Caco-2 (cell line): ENCODE data around the gene ATPAF2. TPM values are rescaled to one million over a fixed set of nuclear protein-coding genes. Genes with fewer than 3 reads are reported as not detected.

ENCODE experiments used
- BruUV-seq: library from RNA; stranded (reverse); fragments of 400-500 nt; replicated peaks from 2 replicates; lab custom pipeline; 2021; lab: Mats Ljungman, UMichigan
- CTCF ChIA-PET: fragments of 300-600 bp; sonication (Branson Sonifier 250); formaldehyde crosslinking; loops from one replicate; lab custom pipeline; 2022; ENCODE audit warnings: antibody characterized with exemption; lab: Charles Lee
- POLR2A ChIA-PET: fragments of 300-600 bp; sonication (Branson Sonifier 250); formaldehyde crosslinking; loops from one replicate; lab custom pipeline; 2022; ENCODE audit warnings: antibody characterized with exemption; lab: Charles Lee
- DNase-seq, 2 experiments: peaks; one replicate each; pipeline versions ENCODE4 v3.0.0 to v3.0.0-alpha.2; 2020 to 2022
- H3K27me3 ChIP-seq: replicated peaks from 2 replicates; pipeline ENCODE4 v1.6.0; 2011; ENCODE audit warnings: low read length; ENCODE audit not compliant: control insufficient read depth, insufficient read depth
- H3K36me3 ChIP-seq: 2 replicates; pipeline ENCODE4 v1.5.1; 2011; ENCODE audit warnings: low read length; ENCODE audit not compliant: control insufficient read depth, insufficient read depth
- H3K4me1 ChIP-seq: fragments of 250-450 bp; sonication (Bioruptor Pico); 2 replicates; pipeline ENCODE4 v1.5.1; 2020; ENCODE audit warnings: mild to moderate bottlenecking
- H3K4me3 ChIP-seq: 2 replicates; pipeline ENCODE4 v1.5.1; 2011; ENCODE audit warnings: low read depth, mild to moderate bottlenecking, control low read depth, low read length
- H3K9me3 ChIP-seq: fragments of 250-450 bp; sonication (Bioruptor Pico); 2 replicates; pipeline ENCODE4 v1.5.1; 2020; ENCODE audit warnings: mild to moderate bottlenecking, moderate library complexity
- H3K27ac Mint-ChIP-seq: one replicate; pipeline ENCODE4 v1.8.0; 2022; ENCODE audit warnings: mixed read lengths; ENCODE audit not compliant: unreplicated experiment
- H3K27me3 Mint-ChIP-seq: one replicate; pipeline ENCODE4 v1.8.0; 2022; ENCODE audit warnings: mixed read lengths; ENCODE audit not compliant: insufficient read depth, unreplicated experiment
- H3K36me3 Mint-ChIP-seq: one replicate; pipeline ENCODE4 v1.8.0; 2022; ENCODE audit warnings: mild to moderate bottlenecking, mixed read lengths; ENCODE audit not compliant: insufficient read depth, unreplicated experiment
- H3K4me1 Mint-ChIP-seq: one replicate; pipeline ENCODE4 v1.8.0; 2022; ENCODE audit warnings: low read depth, mixed read lengths; ENCODE audit not compliant: unreplicated experiment
- H3K4me3 Mint-ChIP-seq: one replicate; pipeline ENCODE4 v1.8.0; 2022; ENCODE audit warnings: mild to moderate bottlenecking, moderate library complexity, mixed read lengths; ENCODE audit not compliant: unreplicated experiment
- H3K9me3 Mint-ChIP-seq: one replicate; pipeline ENCODE4 v1.8.0; 2022; ENCODE audit warnings: mixed read lengths; ENCODE audit not compliant: unreplicated experiment
- intact Hi-C: fragments of 100-400 bp; cut with micrococcal nuclease; formaldehyde crosslinking; loops from one replicate; pipeline ENCODE4 v1.10.0; 2022; ENCODE audit not compliant: unreplicated experiment
- total RNA-seq: library from RNA; stranded (reverse); gene quantifications from 2 replicates; pipeline ENCODE4 v1.2.3, GENCODE V29; 2022
- TF ChIP-seq, protein P1 (sequence below), 2 experiments: fragments of 200-600 bp in 1 of 2; IDR thresholded peaks; 1 replicate in 1 of 2; 2 replicates in 1 of 2; pipeline versions ENCODE4 v1.5.1 to v1.8.0; 2011 to 2022; ENCODE audit warnings: antibody characterized with exemption in 1 of 2, control low read depth in 1 of 2, inconsistent platforms in 1 of 2, low read depth in 1 of 2, low read length in 1 of 2, mild to moderate bottlenecking in 1 of 2, moderate library complexity in 1 of 2; ENCODE audit not compliant: insufficient read depth in 1 of 2, severe bottlenecking in 1 of 2, unreplicated experiment in 1 of 2

The ATPAF2 gene
- total RNA-seq, 1 experiment from 2014 or later, result 37.9 TPM

DNA sequence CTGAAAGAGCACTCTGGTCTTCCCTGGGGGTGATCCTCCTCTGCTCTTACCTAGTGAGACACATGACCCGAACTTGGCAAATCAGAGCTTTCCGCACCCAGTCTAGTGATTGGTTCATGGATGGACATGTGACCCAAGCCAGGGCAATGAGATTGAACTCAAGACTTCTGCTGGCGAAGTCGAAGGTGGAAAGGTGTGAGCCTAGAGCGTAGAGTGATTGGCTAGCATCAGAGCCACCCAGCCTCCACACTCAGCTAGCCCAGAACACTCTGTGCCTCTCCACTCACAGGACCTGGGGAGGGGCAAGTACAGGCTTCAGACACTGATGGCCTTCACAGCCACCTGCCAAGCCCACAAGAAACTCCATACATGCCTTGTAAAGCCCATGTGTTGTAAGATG is 17.6 kb downstream of the ATPAF2 start:
- H3K9me3 Mint-ChIP-seq, result no peaks in the 10 kb centered on the region
- no peak for DNase-seq

DNA sequence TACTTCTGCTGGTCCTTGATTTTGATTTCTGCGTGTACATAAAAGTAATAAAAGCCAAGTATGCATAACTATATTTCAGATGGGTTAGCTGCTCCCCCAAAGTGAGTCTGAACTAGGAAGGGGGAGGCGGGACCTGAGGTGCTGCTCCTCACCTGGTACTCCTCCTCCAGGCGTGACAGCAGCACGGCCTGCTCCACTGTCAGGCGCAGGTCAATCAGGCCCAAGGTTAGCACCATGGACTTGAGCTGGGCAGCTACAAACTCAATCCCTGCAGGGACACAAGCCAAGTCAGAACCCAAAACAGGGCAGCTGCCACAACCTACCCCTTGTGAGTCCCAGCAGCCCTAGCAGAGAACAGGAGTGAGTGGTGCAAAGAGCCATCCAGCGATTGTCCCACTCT is 18.0 kb downstream of the ATPAF2 start:
- 0 out of 2 replicates have a peak, but pooled peaks cover 3% of the 10 kb centered on the region for H3K4me1 ChIP-seq
- Mint-ChIP-seq H3K27me3 (no peaks in the 10 kb centered on the region), H3K36me3 (peaks cover 13% of the 10 kb centered on the region), H3K4me3 (no peak overlapping the region), H3K4me1 (peaks cover 7% of the 10 kb centered on the region), H3K27ac (no peak overlapping the region), H3K9me3 (no peaks in the 10 kb centered on the region)
- TF ChIP-seq, protein P1, sequence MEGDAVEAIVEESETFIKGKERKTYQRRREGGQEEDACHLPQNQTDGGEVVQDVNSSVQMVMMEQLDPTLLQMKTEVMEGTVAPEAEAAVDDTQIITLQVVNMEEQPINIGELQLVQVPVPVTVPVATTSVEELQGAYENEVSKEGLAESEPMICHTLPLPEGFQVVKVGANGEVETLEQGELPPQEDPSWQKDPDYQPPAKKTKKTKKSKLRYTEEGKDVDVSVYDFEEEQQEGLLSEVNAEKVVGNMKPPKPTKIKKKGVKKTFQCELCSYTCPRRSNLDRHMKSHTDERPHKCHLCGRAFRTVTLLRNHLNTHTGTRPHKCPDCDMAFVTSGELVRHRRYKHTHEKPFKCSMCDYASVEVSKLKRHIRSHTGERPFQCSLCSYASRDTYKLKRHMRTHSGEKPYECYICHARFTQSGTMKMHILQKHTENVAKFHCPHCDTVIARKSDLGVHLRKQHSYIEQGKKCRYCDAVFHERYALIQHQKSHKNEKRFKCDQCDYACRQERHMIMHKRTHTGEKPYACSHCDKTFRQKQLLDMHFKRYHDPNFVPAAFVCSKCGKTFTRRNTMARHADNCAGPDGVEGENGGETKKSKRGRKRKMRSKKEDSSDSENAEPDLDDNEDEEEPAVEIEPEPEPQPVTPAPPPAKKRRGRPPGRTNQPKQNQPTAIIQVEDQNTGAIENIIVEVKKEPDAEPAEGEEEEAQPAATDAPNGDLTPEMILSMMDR (IDR thresholded peaks at IDR 0.05; ENCODE audit: insufficient read depth in 1 of 2, low read depth in 1 of 2, low read length in 1 of 2, severe bottlenecking in 1 of 2, unreplicated experiment in 1 of 2), result no peak
- no peak for DNase-seq
- H3K27me3 ChIP-seq, result no peaks in the 10 kb centered on the region
- CTCF ChIA-PET, result interaction anchor here (0.7 kb wide), 1 partner anchor 106 kb away, joined by 3 read pairs; no protein-coding TSS in a partner anchor
- no peaks in the 10 kb centered on the region for H3K9me3 ChIP-seq
- BruUV-seq, result no TSS peak
- H3K36me3 ChIP-seq, result no peaks in the 10 kb centered on the region; the same call in 1 of the 2 replicates
- POLR2A ChIA-PET, result no interaction called here
- H3K4me3 ChIP-seq, result no peak overlapping the region
- intact Hi-C loops, result no loop called here

More for the DNA sequence above, 17.6 kb downstream of the ATPAF2 start:
- H3K4me1 Mint-ChIP-seq, result peaks cover 7% of the 10 kb centered on the region
- H3K4me3 ChIP-seq, result no peak overlapping the region
- no TSS peak for BruUV-seq
- ChIA-PET CTCF (interaction anchor here (0.7 kb wide), 1 partner anchor 107 kb away, joined by 3 read pairs; no protein-coding TSS in a partner anchor), POLR2A (no interaction called here)
- H3K4me3 Mint-ChIP-seq, result no peak overlapping the region
- H3K4me1 ChIP-seq, result 0 out of 2 replicates have a peak, but pooled peaks cover 3% of the 10 kb centered on the region
- TF ChIP-seq, protein P1 (IDR thresholded peaks at IDR 0.05; ENCODE audit: insufficient read depth in 1 of 2, low read depth in 1 of 2, low read length in 1 of 2, severe bottlenecking in 1 of 2, unreplicated experiment in 1 of 2), result no peak
- H3K36me3 Mint-ChIP-seq, result peaks cover 9% of the 10 kb centered on the region
- no peak overlapping the region for H3K27ac Mint-ChIP-seq
- no peaks in the 10 kb centered on the region; the same call in 1 of the 2 replicates for H3K36me3 ChIP-seq
- H3K27me3 ChIP-seq, result no peaks in the 10 kb centered on the region
- H3K9me3 ChIP-seq, result no peaks in the 10 kb centered on the region
- no peaks in the 10 kb centered on the region for H3K27me3 Mint-ChIP-seq
- intact Hi-C loops, result no loop called here

DNA sequence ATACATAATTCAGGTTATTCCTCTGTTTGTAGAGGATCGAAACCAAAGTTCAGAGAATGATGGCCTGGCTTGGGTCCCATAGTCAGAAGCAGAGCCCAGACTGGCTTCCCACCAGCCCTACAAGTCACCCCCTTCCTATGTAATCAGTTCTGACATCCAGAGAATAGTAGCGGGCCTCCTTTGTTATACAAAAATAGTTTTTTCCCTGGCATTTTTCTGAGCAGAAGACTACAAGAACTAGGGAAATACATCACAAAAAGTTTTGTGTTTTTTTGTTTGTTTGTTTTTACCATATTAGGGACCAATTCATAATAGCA is 19.2 kb downstream of the ATPAF2 start:
- Histone ChIP-seq H3K4me1 (0 out of 2 replicates have a peak, but pooled peaks cover 3% of the 10 kb centered on the region), H3K4me3 (no peak overlapping the region), H3K9me3 (no peaks in the 10 kb centered on the region), H3K36me3 (no peaks in the 10 kb centered on the region; the same call in 1 of the 2 replicates), H3K27me3 (no peaks in the 10 kb centered on the region)
- Mint-ChIP-seq H3K4me3 (no peak overlapping the region), H3K4me1 (peaks cover 7% of the 10 kb centered on the region), H3K27me3 (no peaks in the 10 kb centered on the region), H3K27ac (no peak overlapping the region), H3K9me3 (no peaks in the 10 kb centered on the region), H3K36me3 (peaks cover 14% of the 10 kb centered on the region)
- intact Hi-C loops, result no loop called here
- no peak for DNase-seq
- ChIA-PET CTCF (no interaction called here), POLR2A (no interaction called here)
- no TSS peak for BruUV-seq
- TF ChIP-seq, protein P1 (IDR thresholded peaks at IDR 0.05; ENCODE audit: insufficient read depth in 1 of 2, low read depth in 1 of 2, low read length in 1 of 2, severe bottlenecking in 1 of 2, unreplicated experiment in 1 of 2), result no peak
